GM12865 (cell line): ENCODE data around the gene IFT27.

ENCODE experiments used
- DNase-seq: peaks from one replicate; pipeline ENCODE4 v3.0.0; 2010; ENCODE audit warnings: low read depth
- H3K4me3 ChIP-seq: 2 replicates; pipeline ENCODE4 v1.5.1; 2011; ENCODE audit warnings: mild to moderate bottlenecking, low read depth, low read length, control low read depth
- CTCF ChIP-seq: IDR thresholded peaks from 2 replicates; pipeline ENCODE4 v1.5.1; 2011; ENCODE audit warnings: low read length, control low read depth, low read depth, inconsistent platforms; ENCODE audit not compliant: insufficient read depth; ENCODE audit errors: missing control alignments

The IFT27 gene

GRCh38 chr22:36817525-36817848 lies 41.6 kb upstream of the IFT27 start:
- DNase-seq: no peak
- no peak for TF ChIP-seq CTCF
- no peak overlapping the region for H3K4me3 ChIP-seq

GRCh38 chr22:36816636-36817524 lies 41.0 kb upstream of the IFT27 start, which contains the start of gene PVALB:
Gene PVALB (minus strand): TSS chr22:36817035. CDS start chr22:36817005, 30 bp downstream.
- TF ChIP-seq CTCF: no peak
- no peak within 1 kb of the TSS for H3K4me3 ChIP-seq
- no peak for DNase-seq

- no peak for TF ChIP-seq CTCF
- no peak overlapping the region for H3K4me3 ChIP-seq
- DNase-seq: no peak
Measured at GRCh38 chr22:36816339-36816635, 40.4 kb upstream of the IFT27 start.

- DNase-seq: no peak
- TF ChIP-seq CTCF: no peak
- H3K4me3 ChIP-seq: no peak overlapping the region
Measured at GRCh38 chr22:36815558-36816338, 39.8 kb upstream of the IFT27 start.

GRCh38 chr22:36814801-36815200 lies 38.9 kb upstream of the IFT27 start:
- no peak for TF ChIP-seq CTCF
- DNase-seq: no peak

GRCh38 chr22:36811094-36811800 lies 35.3 kb upstream of the IFT27 start:
- no peak overlapping the region for H3K4me3 ChIP-seq
- no peak for DNase-seq
- TF ChIP-seq CTCF: no peak

More at GRCh38 chr22:36814801-36815200, 38.9 kb upstream of the IFT27 start:
- no peak overlapping the region for H3K4me3 ChIP-seq
